ENCODE measurements around the gene MAPKAP1. TPM values are rescaled to one million over a fixed set of nuclear protein-coding genes. Genes with fewer than 3 reads are reported as not detected.

MAPKAP1 gene
- total RNA-seq, 1 experiment from 2014 or later, result 55.5 TPM

DNA sequence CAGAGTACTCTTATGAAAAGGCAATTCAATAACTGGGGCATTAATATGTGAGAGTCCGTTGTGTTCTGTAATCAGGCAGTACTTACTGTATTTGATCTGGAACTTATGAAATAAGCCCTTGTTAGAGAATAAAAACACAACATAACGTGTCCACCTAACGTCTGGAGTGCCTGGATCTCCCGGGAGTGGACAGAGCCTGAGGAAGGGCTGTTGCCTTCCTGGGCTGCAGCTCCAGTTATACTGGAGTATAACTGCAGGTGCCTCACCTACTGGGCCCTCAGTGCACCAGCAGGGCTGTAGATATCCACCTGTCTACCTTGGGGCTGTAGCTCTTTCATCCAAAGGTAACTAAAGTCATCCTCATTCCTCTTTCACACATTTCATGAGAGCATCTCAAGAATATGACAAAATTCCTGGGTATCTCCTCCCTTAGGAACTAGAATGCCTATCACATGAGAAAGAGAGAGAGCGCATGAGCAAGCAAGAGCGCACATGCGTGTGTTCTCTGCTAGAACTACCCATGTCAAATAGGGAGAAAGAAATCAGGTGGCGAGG, 245.3 kb downstream of the MAPKAP1 start:
- TF ChIP-seq CTCF (IDR thresholded peaks at IDR 0.05; ENCODE audit: unreplicated experiment), result no peak
- DNase-seq, result no peak
- CTCF ChIA-PET, result no interaction called here
- peaks cover 8% of the 10 kb centered on the region for H3K36me3 Mint-ChIP-seq (ENCODE audit: insufficient read depth, unreplicated experiment)
- no peaks in the 10 kb centered on the region for H3K27me3 Mint-ChIP-seq (ENCODE audit: unreplicated experiment)
- no peak overlapping the region for H3K4me3 Mint-ChIP-seq (ENCODE audit: low read depth, unreplicated experiment)
- H3K4me1 Mint-ChIP-seq (ENCODE audit: low read depth, unreplicated experiment), result no peaks in the 10 kb centered on the region
- intact Hi-C loops (cut with micrococcal nuclease; ENCODE audit: unreplicated experiment), result no loop called here
- peaks cover 3% of the 10 kb centered on the region for H3K9me3 Mint-ChIP-seq (ENCODE audit: low read depth, unreplicated experiment)
- H3K27ac Mint-ChIP-seq (ENCODE audit: unreplicated experiment), result no peak overlapping the region
- no TSS peak for BruUV-seq (replicated peaks)

- TF ChIP-seq CTCF (IDR thresholded peaks at IDR 0.05; ENCODE audit: unreplicated experiment), result no peak
- intact Hi-C loops (cut with micrococcal nuclease; ENCODE audit: unreplicated experiment), result no loop called here
- H3K4me1 Mint-ChIP-seq (ENCODE audit: low read depth, unreplicated experiment), result no peaks in the 10 kb centered on the region
- no peaks in the 10 kb centered on the region for H3K27me3 Mint-ChIP-seq (ENCODE audit: unreplicated experiment)
- peaks cover 8% of the 10 kb centered on the region for H3K36me3 Mint-ChIP-seq (ENCODE audit: insufficient read depth, unreplicated experiment)
- H3K27ac Mint-ChIP-seq (ENCODE audit: unreplicated experiment), result no peak overlapping the region
- H3K9me3 Mint-ChIP-seq (ENCODE audit: low read depth, unreplicated experiment), result peaks cover 3% of the 10 kb centered on the region
- H3K4me3 Mint-ChIP-seq (ENCODE audit: low read depth, unreplicated experiment), result no peak overlapping the region
- CTCF ChIA-PET, result no interaction called here
- BruUV-seq (replicated peaks), result no TSS peak
- DNase-seq, result no peak
Measured at GRCh38 chr9:125460883-125461635, 245.9 kb downstream of the MAPKAP1 start.

- Mint-ChIP-seq H3K27me3 (ENCODE audit: unreplicated experiment) (no peaks in the 10 kb centered on the region), H3K4me1 (ENCODE audit: low read depth, unreplicated experiment) (no peaks in the 10 kb centered on the region), H3K9me3 (ENCODE audit: low read depth, unreplicated experiment) (peaks cover 3% of the 10 kb centered on the region), H3K4me3 (ENCODE audit: low read depth, unreplicated experiment) (no peak overlapping the region), H3K36me3 (ENCODE audit: insufficient read depth, unreplicated experiment) (peaks cover 8% of the 10 kb centered on the region), H3K27ac (ENCODE audit: unreplicated experiment) (no peak overlapping the region)
- DNase-seq, result no peak
- TF ChIP-seq CTCF (IDR thresholded peaks at IDR 0.05; ENCODE audit: unreplicated experiment), result no peak
- CTCF ChIA-PET, result no interaction called here
- intact Hi-C loops (cut with micrococcal nuclease; ENCODE audit: unreplicated experiment), result no loop called here
- no TSS peak for BruUV-seq (replicated peaks)
Measured at GRCh38 chr9:125460346-125460745, 246.7 kb downstream of the MAPKAP1 start.

GRCh38 chr9:125457357-125457756, 249.7 kb downstream of the MAPKAP1 start:
- BruUV-seq (replicated peaks), result no TSS peak
- Mint-ChIP-seq H3K27me3 (ENCODE audit: unreplicated experiment) (no peaks in the 10 kb centered on the region), H3K4me1 (ENCODE audit: low read depth, unreplicated experiment) (no peaks in the 10 kb centered on the region), H3K4me3 (ENCODE audit: low read depth, unreplicated experiment) (no peak overlapping the region), H3K27ac (ENCODE audit: unreplicated experiment) (no peak overlapping the region), H3K36me3 (ENCODE audit: insufficient read depth, unreplicated experiment) (peaks cover 8% of the 10 kb centered on the region), H3K9me3 (ENCODE audit: low read depth, unreplicated experiment) (peaks cover 3% of the 10 kb centered on the region)
- intact Hi-C loops (cut with micrococcal nuclease; ENCODE audit: unreplicated experiment), result no loop called here
- TF ChIP-seq CTCF (IDR thresholded peaks at IDR 0.05; ENCODE audit: unreplicated experiment), result no peak
- no peak for DNase-seq
- CTCF ChIA-PET, result no interaction called here

Data from Calu3 (cell line).